ENCODE results near the gene GRAP2. TPM values are rescaled to one million over a fixed set of nuclear protein-coding genes. Genes with fewer than 3 reads are reported as not detected.

The GRAP2 gene
- total RNA-seq, 1 experiment from 2014 or later = 0.42 TPM

DNA sequence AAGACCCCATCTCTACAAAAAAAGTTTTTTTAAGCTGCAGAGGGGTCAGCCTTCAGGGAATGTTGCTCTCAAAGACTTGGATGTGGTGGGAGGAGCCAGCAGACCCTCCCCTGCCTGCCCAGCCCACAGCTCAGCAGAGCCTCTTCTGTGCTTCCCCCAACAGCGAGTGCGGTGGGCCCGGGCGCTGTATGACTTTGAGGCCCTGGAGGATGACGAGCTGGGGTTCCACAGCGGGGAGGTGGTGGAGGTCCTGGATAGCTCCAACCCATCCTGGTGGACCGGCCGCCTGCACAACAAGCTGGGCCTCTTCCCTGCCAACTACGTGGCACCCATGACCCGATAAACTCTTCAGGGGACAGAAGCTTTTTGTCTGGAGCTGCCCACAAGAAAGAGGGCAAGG lies 69.9 kb downstream of the GRAP2 start:
- POLR2A ChIA-PET = no interaction called here
- CTCF ChIA-PET = interaction anchor here (1.1 kb wide), 1 partner anchor 17 kb away, joined by 3 read pairs; no protein-coding TSS in a partner anchor
- intact Hi-C loops (cut with micrococcal nuclease) = no loop called here

More for the DNA sequence above, 69.9 kb downstream of the GRAP2 start:
- ATAC-seq = no peak
- H3K9me2 ChIP-seq (ENCODE audit: insufficient read depth) = no peaks in the 10 kb centered on the region
- no peak overlapping the region for H3K27ac ChIP-seq (ENCODE audit: low read depth, low read length)
- H4K20me1 ChIP-seq (ENCODE audit: insufficient read depth) = no peaks in the 10 kb centered on the region
- H3K9me3 ChIP-seq (ENCODE audit: control insufficient read depth in 1 of 2, insufficient read depth in 1 of 2, low read depth in 1 of 2, low read length in 2 of 2) = no peaks in the 10 kb centered on the region
- no peak overlapping the region for H3K9ac ChIP-seq (ENCODE audit: low read length)
- no peak for TF ChIP-seq FOSL1 (IDR thresholded peaks at IDR 0.05; ENCODE audit: low read depth)
- TF ChIP-seq ATF3 (IDR thresholded peaks at IDR 0.05) = no peak
- TF ChIP-seq, protein P1, sequence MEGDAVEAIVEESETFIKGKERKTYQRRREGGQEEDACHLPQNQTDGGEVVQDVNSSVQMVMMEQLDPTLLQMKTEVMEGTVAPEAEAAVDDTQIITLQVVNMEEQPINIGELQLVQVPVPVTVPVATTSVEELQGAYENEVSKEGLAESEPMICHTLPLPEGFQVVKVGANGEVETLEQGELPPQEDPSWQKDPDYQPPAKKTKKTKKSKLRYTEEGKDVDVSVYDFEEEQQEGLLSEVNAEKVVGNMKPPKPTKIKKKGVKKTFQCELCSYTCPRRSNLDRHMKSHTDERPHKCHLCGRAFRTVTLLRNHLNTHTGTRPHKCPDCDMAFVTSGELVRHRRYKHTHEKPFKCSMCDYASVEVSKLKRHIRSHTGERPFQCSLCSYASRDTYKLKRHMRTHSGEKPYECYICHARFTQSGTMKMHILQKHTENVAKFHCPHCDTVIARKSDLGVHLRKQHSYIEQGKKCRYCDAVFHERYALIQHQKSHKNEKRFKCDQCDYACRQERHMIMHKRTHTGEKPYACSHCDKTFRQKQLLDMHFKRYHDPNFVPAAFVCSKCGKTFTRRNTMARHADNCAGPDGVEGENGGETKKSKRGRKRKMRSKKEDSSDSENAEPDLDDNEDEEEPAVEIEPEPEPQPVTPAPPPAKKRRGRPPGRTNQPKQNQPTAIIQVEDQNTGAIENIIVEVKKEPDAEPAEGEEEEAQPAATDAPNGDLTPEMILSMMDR (IDR thresholded peaks at IDR 0.05 in 2 of 3, conservative IDR thresholded peaks at IDR 0.05 in 1 of 3; ENCODE audit: borderline replicate concordance in 1 of 3, insufficient read depth in 1 of 3, low read depth in 2 of 3, low read length in 2 of 3) = no peak
- TF ChIP-seq POLR2A (IDR thresholded peaks at IDR 0.05; ENCODE audit: borderline replicate concordance, extremely low read depth, insufficient read depth, insufficient read length) = no peak
- TF ChIP-seq SRF (IDR thresholded peaks at IDR 0.05; ENCODE audit: low read depth) = no peak
- no peak for TF ChIP-seq ZFX (IDR thresholded peaks at IDR 0.05)
- no peak for TF ChIP-seq EZH2phosphoT487 (IDR thresholded peaks at IDR 0.05; ENCODE audit: borderline replicate concordance)
- TF ChIP-seq RAD21 (IDR thresholded peaks at IDR 0.05; ENCODE audit: low read depth) = no peak
- no peak for TF ChIP-seq ELF1 (IDR thresholded peaks at IDR 0.05; ENCODE audit: borderline replicate concordance, low read depth)
- TF ChIP-seq, protein P2, sequence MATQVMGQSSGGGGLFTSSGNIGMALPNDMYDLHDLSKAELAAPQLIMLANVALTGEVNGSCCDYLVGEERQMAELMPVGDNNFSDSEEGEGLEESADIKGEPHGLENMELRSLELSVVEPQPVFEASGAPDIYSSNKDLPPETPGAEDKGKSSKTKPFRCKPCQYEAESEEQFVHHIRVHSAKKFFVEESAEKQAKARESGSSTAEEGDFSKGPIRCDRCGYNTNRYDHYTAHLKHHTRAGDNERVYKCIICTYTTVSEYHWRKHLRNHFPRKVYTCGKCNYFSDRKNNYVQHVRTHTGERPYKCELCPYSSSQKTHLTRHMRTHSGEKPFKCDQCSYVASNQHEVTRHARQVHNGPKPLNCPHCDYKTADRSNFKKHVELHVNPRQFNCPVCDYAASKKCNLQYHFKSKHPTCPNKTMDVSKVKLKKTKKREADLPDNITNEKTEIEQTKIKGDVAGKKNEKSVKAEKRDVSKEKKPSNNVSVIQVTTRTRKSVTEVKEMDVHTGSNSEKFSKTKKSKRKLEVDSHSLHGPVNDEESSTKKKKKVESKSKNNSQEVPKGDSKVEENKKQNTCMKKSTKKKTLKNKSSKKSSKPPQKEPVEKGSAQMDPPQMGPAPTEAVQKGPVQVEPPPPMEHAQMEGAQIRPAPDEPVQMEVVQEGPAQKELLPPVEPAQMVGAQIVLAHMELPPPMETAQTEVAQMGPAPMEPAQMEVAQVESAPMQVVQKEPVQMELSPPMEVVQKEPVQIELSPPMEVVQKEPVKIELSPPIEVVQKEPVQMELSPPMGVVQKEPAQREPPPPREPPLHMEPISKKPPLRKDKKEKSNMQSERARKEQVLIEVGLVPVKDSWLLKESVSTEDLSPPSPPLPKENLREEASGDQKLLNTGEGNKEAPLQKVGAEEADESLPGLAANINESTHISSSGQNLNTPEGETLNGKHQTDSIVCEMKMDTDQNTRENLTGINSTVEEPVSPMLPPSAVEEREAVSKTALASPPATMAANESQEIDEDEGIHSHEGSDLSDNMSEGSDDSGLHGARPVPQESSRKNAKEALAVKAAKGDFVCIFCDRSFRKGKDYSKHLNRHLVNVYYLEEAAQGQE (IDR thresholded peaks at IDR 0.05; ENCODE audit: low read depth) = no peak
- no peak for TF ChIP-seq CEBPB (IDR thresholded peaks at IDR 0.05; ENCODE audit: low read depth)
- no peak for TF ChIP-seq EZH2 (IDR thresholded peaks at IDR 0.05)
- TF ChIP-seq YY1 (IDR thresholded peaks at IDR 0.05; ENCODE audit: extremely low read depth, insufficient replicate concordance, low read depth, low read length) = no peak
- TF ChIP-seq SIN3A (IDR thresholded peaks at IDR 0.05; ENCODE audit: low read depth) = no peak
- TF ChIP-seq CBX3 (IDR thresholded peaks at IDR 0.05; ENCODE audit: low read depth) = no peak
- no peak for TF ChIP-seq TCF7L2 (IDR thresholded peaks at IDR 0.05; ENCODE audit: borderline replicate concordance, extremely low read depth, insufficient read depth, insufficient read length)
- no peak for TF ChIP-seq ZNF274 (IDR thresholded peaks at IDR 0.05; ENCODE audit: low read depth, low read length)
- H3K79me2 ChIP-seq (ENCODE audit: insufficient read depth, low read length) = no peaks in the 10 kb centered on the region
- H2AFZ ChIP-seq (ENCODE audit: low read depth, low read length, poor library complexity, severe bottlenecking) = no peak overlapping the region
- RAD21 ChIA-PET (ENCODE audit: low non-redundant PET in 1 of 2, low total read pairs in 2 of 2, uncharacterized antibody in 2 of 2, unreplicated experiment in 2 of 2) = no interaction called here
- no peaks in the 10 kb centered on the region for H3K4me1 ChIP-seq (ENCODE audit: control insufficient read depth in 1 of 2, insufficient read depth in 2 of 2, low read length in 2 of 2)
- H3K4me3 ChIP-seq (replicated peaks in 1 of 2; ENCODE audit: low read depth in 1 of 2, low read length in 2 of 2) = no peak overlapping the region
- H3K27me3 ChIP-seq (ENCODE audit: insufficient read depth, low read length) = peaks cover 39% of the 10 kb centered on the region
- BruUV-seq (replicated peaks) = no TSS peak
- no peaks in the 10 kb centered on the region for H3K36me3 ChIP-seq (ENCODE audit: control insufficient read depth in 1 of 2, insufficient read depth in 2 of 2, low read length in 2 of 2)
- no peak overlapping the region for H3K4me2 ChIP-seq (ENCODE audit: low read length)
- DNase-seq (ENCODE audit: low read depth, low spot score) = no peak
